Stimulated activated CD4-positive, alpha-beta T cell treated with anti-CD3 and anti-CD28 coated beads, Interleukin-1b, Interleukin-23, amount 100 ng/mL, for 48 hours (primary cell): ENCODE measurements around the gene DNAH17.
A peak's percentile ranks its signal among the peaks of the same experiment; 100 is the strongest.

Experiments used
- DNase-seq: peaks from one replicate; pipeline ENCODE4 v3.0.0-alpha.2; 2020

The DNAH17 gene

DNA sequence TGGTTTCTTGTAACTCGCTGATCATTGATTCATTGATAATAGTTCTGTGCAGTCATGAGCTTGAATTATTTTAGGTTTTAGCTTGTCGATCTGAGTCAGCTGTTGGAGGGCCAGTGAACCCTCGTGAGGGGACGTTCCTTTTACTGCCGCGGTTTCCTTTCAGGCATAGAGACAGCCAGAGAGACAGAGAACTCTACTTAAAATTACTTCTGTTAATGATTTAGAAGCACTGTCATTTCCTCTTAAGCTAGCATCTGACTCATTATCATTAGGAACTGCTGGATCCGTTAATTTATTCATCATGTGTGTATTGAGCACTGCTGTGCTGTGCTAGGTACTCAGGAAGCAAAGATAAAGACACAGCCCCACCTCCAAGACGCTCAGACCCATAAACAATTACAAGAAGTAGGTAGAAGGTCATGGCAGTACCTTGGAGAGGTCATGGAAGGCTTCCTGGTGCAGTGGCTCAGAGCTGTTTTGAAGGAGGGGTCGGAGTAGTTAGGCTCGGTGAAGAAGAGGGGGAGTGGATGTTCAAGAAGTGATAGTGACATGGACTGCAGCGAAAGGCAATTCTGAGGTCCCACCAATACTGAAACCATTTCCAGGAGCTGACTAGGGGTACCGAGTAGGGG, 195.5 kb downstream of the DNAH17 start:
- DNase-seq, result peak; percentile 73

DNA sequence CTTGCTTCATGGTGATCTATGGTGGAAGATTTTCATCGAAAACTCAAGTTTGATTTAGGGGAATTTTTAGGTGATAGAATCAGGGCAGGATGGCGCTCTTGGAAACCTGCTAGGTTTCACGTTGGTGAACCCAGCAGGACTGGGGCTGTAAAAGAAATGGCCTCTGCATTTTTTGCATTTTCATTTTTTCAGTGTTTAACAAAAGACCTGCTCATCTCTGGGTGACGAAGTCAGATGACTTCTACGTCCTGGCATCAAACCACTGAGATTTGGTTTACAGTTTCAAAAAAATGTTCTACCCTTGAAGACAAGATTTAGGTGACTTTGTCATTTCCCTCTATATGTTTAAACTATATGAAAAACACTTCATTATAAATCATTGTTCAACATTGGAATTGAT, 196.8 kb downstream of the DNAH17 start:
- DNase-seq, result no peak

DNA sequence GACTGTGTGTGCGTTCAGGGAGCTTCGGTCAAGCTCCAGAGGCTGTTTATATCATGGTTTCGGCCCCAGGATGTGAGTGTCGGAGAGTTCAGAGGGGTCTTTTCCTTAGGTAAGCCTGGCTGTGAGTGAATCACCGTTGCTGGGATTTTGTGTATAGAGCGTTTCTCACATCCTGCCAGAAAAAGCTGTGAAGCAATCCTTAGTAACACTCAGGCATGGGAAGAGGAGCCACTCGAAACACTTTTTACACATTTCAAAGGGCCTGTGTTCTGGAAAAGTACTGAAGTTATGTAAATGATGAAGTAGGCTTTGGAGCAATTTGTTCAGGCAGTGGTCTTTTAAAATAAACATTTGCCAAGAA, 198.1 kb downstream of the DNAH17 start:
- no peak for DNase-seq

DNA sequence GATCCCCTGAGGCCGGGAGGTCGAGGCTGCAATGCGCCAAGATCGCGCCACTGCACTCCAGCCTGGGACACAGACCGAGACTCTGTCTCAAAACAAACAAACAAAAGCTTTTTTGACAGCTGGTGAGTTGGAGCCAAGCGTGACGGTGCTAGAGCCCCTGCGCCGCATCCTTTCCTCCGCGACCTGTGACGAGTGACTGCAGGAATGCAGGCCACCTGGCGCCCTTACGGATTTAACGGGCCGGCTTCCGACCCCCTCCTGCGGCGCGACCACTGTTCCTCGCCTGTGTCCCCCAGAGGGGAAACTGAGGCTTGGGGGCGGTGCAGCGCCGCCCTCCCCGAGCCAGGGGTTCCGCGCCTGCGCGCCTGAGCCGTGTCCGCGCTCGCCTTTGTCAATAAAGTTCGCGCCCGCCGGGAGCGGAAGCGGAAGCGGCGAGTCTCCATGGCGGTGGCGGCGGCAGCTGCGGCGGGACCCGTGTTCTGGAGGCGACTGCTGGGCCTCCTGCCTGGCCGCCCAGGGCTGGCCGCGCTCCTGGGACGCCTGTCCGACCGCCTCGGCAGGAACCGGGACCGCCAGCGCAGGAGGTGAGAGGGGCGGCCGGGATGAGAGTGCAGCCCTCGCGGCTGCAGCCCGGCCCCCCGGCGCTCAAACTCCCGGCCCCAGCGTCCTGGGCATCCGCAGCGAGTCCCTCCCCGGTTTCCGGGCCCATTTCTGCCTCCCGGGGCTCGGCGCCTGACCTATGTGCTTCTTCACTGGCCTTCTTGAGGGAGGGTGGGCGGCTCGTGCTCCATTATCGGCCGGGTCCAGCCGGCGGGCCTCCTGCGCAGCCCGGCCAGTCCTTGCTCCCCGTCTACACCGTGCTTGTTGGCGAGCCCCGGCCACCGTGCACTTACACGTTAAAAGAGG, 198.7 kb downstream of the DNAH17 start, which contains the start of gene PGS1:
PGS1 (plus strand) TSS at position 425 of the 906 bp plus-strand sequence; CDS start at position 442, 17 bp downstream.
- peak; percentile 78 for DNase-seq

DNA sequence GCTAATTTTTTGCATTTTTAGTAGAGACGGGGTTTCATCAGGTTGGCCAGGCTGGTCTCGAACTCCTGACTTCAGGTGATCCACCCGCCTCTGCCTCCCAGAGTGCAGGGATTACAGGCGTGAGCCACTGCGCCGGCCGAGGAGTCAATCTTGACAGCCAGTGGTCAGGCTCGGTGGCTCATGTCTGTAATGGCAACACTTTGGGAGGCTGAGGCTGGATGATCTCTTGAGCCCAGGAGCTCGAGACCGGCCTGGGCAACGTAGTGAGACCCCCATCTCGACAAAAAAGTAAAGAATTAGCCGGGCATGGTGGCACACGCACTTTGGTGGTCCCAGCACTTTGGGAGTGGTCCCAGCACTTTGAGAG, 199.4 kb downstream of the DNAH17 start:
- DNase-seq, result no peak

DNA sequence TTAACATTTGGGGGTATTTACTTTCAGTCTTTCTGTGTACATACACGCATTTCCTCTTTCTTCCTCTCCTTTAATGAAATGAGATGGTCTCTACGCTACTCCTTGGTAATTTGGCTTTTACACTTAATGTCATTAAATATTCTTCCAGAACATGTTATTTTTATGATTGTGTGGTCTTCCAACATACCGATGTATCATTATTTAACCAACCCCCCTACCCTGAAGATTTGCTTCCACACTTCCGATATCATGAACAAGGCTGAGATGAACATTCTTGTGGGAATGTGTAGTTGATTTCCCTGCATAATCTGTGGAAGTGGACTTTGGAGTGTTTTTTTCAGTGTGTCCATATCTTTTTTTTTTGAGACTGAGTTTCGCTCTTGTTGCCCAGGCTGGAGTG, 201.0 kb downstream of the DNAH17 start:
- DNase-seq, result no peak

DNA sequence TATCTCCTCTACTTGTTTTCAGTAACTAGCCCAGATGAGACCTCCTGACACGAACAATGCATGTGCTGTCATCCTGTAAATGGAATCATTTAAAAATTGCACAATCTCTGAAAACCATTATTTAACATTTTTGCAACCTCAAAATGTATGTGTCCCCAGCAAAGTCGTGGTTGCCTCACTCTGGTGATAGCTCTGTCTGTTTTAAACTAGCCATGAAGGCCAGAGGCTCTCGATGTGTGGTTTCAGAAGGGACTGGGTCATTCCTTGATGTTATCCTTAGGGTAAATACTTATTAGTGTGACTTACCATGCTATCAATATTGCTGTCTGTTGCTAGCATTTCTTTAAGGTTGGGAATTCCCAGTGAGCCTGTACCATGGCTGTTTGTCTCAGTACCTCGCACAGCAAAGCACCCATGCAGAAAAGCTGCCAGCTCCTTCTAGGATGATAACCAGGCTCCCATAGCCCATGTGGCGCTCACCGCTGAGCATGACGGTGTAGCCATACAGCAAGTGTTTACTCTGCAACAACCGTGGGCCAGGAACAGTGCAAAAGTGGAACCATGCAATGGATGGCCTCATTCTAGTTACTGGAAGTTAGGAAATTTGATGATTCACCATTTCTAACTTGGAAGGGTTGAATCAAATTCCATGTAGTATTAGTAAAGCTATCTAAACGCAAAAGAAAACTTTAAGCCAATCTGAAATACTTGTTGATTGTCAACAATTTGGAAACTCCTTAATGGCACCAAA, 201.6 kb downstream of the DNAH17 start:
- DNase-seq, result no peak

DNA sequence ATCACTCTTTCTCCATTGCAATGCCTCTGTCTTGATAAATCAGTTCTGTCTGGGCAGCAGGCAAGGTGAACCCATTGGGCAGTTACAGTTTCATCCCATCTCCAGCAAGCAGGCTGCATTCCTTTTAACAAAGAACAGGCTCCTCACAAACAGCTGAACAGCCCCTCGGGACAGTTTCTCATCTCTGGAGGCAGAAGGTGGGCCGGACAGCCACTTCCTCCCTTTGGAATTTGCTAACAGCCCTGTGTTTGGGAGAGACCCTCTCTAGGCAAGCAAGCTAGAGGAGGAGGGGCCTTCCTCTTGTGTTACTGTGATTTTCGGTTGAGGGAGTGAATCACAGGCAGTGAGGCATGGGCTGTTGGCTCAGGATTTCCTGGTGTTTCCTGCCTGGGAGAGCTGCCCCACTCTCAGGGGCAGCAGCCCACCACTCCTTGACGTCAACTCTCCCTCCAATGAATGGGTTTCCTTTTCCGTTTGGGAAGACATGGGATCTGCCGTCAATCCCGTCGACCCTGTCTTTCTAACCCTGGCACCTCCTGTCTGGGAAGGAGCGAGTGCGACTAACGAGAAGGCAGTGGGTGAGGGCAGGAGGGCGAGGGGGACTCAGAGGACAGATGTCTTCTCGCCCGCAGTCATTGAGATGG, 202.4 kb downstream of the DNAH17 start:
- DNase-seq, result no peak

DNA sequence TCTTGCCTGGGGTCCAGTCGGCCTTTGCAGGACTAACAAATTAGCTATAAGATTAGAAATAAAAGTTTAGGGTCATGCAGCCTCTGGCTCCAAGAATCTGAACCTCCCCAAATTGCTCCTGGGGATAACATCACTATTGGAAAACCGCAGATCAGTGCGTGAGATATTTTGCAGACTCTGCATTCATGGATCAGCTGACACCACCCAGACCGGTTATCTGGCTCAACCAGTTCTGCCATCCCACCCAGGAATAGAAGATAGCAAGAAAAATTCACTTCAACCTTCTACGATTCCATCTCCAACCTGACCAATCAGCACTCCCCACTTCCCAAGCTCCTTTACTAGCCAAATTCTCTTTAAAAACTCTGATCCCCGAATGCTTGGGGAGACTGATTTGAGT, 203.0 kb downstream of the DNAH17 start:
- no peak for DNase-seq
